Breast epithelium (tissue), 3 donors: Measurements from ENCODE around the gene CCDC6.

Experiments
- CTCF ChIP-seq, 3 donors: fragments of 450-650 bp; IDR thresholded peaks; one replicate each; pipeline ENCODE4 v1.5.1; 2016 to 2017; ENCODE audit warnings: antibody characterized with exemption in 3 of 3, mild to moderate bottlenecking in 3 of 3, moderate library complexity in 3 of 3
- POLR2A ChIP-seq: fragments of 450-650 bp; IDR thresholded peaks from one replicate; pipeline ENCODE4 v1.6.1; 2016; ENCODE audit warnings: antibody characterized with exemption, mild to moderate bottlenecking, moderate library complexity
- POLR2AphosphoS5 ChIP-seq, 3 donors: sonication (generic); formaldehyde crosslinking; IDR thresholded peaks; one replicate each; pipeline ENCODE4 v1.6.1; 2017; ENCODE audit warnings: antibody characterized with exemption in 3 of 3

GRCh38 chr10:59851864-59852263 is 54.5 kb downstream of the CCDC6 start:
- TF ChIP-seq CTCF (IDR thresholded peaks at IDR 0.05) (no peak), POLR2AphosphoS5 (IDR thresholded peaks at IDR 0.05) (no peak), POLR2A (no peak)
